GM06990 (cell line): Measurements from ENCODE around the gene LDLRAD4.

Source experiments
- DNase-seq: peaks from one replicate; pipeline ENCODE4 v3.0.0-alpha.2; 2011; ENCODE audit not compliant: insufficient read length; ENCODE audit errors: extremely low read depth
- H3K27me3 ChIP-seq: replicated peaks from 2 replicates; pipeline ENCODE4 v1.6.0; 2011; ENCODE audit warnings: low read length; ENCODE audit not compliant: control insufficient read depth, insufficient read depth
- H3K36me3 ChIP-seq: 2 replicates; pipeline ENCODE4 v1.5.1; 2011; ENCODE audit warnings: low read length; ENCODE audit not compliant: control insufficient read depth, insufficient read depth
- H3K4me3 ChIP-seq: replicated peaks from 2 replicates; pipeline ENCODE4 v1.5.1; 2011; ENCODE audit warnings: low read depth, mild to moderate bottlenecking, control low read depth, low read length
- TF ChIP-seq, protein P1 (sequence below): IDR thresholded peaks from 2 replicates; pipeline ENCODE4 v1.5.1; 2011; ENCODE audit warnings: low read length, control low read depth, mild to moderate bottlenecking, inconsistent platforms; ENCODE audit not compliant: insufficient read depth, poor library complexity, severe bottlenecking

The LDLRAD4 gene

DNA sequence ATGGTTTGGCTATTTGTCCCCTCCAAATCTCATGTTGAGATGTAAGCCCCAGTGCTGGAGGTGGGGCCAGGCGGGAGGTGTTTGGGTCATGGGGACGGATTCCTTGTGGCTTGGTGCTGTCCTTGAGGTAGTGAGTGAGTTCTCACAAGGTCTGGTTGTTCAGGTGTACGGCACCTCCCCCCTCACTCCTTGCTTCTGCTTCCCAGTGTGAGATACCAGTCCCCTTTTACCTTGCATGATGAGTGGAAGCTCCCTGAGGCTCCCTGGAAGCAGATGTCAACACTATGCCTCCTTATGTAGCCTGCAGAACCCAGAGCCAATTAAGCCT lies 232.6 kb downstream of the LDLRAD4 start:
- no peaks in the 10 kb centered on the region for H3K27me3 ChIP-seq
- no peak for DNase-seq
- no peaks in the 10 kb centered on the region for H3K36me3 ChIP-seq
- TF ChIP-seq, protein P1, sequence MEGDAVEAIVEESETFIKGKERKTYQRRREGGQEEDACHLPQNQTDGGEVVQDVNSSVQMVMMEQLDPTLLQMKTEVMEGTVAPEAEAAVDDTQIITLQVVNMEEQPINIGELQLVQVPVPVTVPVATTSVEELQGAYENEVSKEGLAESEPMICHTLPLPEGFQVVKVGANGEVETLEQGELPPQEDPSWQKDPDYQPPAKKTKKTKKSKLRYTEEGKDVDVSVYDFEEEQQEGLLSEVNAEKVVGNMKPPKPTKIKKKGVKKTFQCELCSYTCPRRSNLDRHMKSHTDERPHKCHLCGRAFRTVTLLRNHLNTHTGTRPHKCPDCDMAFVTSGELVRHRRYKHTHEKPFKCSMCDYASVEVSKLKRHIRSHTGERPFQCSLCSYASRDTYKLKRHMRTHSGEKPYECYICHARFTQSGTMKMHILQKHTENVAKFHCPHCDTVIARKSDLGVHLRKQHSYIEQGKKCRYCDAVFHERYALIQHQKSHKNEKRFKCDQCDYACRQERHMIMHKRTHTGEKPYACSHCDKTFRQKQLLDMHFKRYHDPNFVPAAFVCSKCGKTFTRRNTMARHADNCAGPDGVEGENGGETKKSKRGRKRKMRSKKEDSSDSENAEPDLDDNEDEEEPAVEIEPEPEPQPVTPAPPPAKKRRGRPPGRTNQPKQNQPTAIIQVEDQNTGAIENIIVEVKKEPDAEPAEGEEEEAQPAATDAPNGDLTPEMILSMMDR, result no peak
- no peak overlapping the region for H3K4me3 ChIP-seq

DNA sequence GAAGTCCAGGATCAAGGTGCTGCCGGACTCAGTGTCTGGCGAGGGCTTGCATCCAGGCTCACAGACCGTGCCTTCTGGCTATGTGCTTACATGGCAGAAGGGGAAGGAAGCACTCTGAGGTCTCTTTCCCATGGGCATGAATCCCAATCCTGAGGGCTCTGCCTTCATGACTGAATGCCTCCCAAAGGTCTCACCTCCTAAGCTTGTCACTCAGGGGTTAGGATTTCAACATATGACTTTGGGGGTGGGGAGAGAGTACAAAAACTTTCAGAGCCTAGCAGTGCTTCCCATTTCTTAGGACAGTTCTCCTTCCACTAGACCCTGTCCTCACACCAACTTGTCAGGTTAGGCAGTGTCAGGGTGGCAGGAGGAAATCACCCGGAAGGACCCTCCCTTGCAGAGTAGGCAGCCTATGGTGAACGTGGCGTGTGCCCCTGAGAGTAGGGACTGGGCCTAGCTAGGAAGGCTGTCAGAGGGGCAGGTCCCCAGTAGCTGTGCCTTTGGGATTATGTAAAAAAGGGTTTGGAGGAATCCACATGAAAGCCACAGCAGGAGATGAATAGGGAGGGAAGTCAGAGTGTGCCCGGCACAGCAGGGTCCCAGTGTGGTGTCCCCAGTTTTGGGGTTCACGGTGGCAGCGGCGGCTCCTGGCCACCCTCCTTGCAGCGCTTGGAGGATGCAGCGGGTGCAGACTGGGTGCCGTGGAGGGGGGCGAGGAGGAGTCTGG lies 233.3 kb downstream of the LDLRAD4 start:
- Histone ChIP-seq H3K36me3 (no peaks in the 10 kb centered on the region), H3K4me3 (no peak overlapping the region), H3K27me3 (no peaks in the 10 kb centered on the region)
- DNase-seq, result no peak
- TF ChIP-seq, protein P1, result no peak

DNA sequence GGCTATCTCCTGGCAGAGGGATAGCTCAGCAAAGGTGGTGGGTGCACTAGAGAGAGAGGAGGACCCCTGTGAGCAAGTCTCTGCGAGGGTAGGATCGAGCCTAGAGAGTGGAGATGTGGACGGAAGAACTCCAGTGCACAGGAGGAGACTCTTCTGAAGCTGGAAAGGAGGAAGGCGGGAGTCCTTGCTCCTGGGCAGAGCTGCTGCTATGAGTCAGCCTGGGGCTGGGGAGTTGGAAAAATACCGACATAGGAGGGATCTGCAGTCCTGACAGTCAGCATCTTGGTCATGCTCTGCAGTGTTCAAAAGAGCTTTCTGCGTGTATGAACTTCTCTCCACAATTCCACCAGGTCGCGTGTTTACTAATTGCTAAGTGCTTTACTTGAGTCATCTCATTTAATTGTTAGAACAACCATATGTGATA lies 233.8 kb downstream of the LDLRAD4 start:
- Histone ChIP-seq H3K36me3 (no peaks in the 10 kb centered on the region), H3K4me3 (no peak overlapping the region), H3K27me3 (no peaks in the 10 kb centered on the region)
- no peak for DNase-seq
- TF ChIP-seq, protein P1, result no peak

DNA sequence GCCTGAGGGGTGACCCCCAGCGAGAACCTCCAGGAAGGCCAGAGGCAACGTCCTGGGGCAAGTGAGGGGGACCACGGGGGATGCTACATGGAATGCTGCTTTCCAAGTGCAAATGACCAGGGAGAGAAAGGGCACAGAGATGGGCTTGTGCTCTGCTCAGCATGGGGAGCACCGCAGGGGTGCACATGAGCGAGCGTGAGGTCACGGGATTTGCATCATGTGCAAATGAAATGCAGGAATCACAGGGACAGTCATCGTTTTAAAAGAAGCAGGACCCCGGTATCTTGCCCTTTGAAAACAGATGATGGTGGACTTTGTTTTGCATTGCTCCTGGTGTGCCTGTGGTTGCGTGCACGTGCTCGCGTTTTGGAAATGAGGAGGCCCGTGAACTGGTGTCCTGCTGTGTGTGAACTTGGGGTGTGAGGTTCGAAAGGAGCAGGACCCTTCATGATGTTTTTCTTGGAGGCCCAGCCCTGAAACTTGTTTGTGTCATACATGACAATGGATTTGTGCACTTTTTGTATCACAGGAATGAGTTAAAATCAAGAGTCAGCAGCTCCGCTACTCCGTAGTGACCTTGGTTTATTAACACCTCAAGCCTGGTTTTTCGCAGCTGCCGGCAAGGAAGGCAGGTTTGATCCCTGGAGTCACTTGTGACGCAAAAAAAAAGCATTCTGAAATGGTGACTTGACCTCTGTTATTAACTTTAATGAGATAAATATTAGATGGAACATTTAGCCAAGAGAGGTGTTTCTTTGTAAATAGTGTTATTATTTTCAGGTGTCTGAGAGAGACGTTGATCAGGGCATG lies 234.5 kb downstream of the LDLRAD4 start:
- Histone ChIP-seq H3K36me3 (no peaks in the 10 kb centered on the region), H3K27me3 (no peaks in the 10 kb centered on the region), H3K4me3 (no peak overlapping the region)
- DNase-seq, result no peak
- TF ChIP-seq, protein P1, result no peak

DNA sequence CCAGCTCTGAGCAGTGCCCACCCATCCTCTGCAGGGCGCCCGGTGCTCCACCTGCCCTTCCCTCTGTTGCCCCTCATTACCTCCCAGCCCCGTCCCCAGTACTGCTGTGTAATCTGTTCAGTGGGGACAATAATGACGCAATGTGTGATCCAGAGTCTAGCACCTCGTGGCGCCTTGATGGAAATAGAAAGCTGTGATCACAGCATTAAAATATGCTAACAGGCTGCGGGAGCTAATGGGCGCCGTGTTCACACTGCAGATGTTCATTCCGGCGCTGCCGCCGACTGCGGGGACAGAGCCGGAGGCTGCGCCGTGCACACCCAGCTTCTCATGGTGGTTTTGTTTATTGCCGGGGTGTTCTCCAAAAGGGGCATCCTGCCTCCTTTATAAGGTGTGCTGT lies 235.2 kb downstream of the LDLRAD4 start:
- no peaks in the 10 kb centered on the region for H3K36me3 ChIP-seq
- no peak for DNase-seq
- no peak overlapping the region for H3K4me3 ChIP-seq
- no peaks in the 10 kb centered on the region for H3K27me3 ChIP-seq
- TF ChIP-seq, protein P1, result no peak
